Panc1 (cell line): ENCODE results near the gene PTPMT1. TPM values are rescaled to one million over a fixed set of nuclear protein-coding genes. Genes with fewer than 3 reads are reported as not detected.

ENCODE experiments used
- ATAC-seq: fragments of 200-7000 bp; cut with Tn5 transposase; 2 replicates; pipeline ENCODE4 v1.9.1; 2020; ENCODE audit warnings: mild to moderate bottlenecking, moderate library complexity
- BruUV-seq: library from RNA; stranded (reverse); fragments of 400-500 nt; replicated peaks from 2 replicates; lab custom pipeline; 2021; lab: Mats Ljungman, UMichigan
- CTCF ChIA-PET: fragments of 300-600 bp; sonication (Branson Sonifier 250); formaldehyde crosslinking; loops from one replicate; lab custom pipeline; 2022; ENCODE audit warnings: antibody characterized with exemption; lab: Charles Lee
- POLR2A ChIA-PET: fragments of 300-600 bp; sonication (Branson Sonifier 250); formaldehyde crosslinking; loops from one replicate; lab custom pipeline; 2022; ENCODE audit warnings: antibody characterized with exemption; lab: Charles Lee
- DNase-seq: peaks from one replicate; pipeline ENCODE4 v3.0.0-alpha.2; 2010; ENCODE audit warnings: low read depth, low spot score
- H3K27ac ChIP-seq: 2 replicates; pipeline ENCODE4 v1.5.1; 2011; ENCODE audit warnings: mild to moderate bottlenecking, low read length, inconsistent platforms
- H3K27me3 ChIP-seq: fragments of 200-500 bp; sonication (Bioruptor generic); 2 replicates; pipeline ENCODE4 v1.6.0; 2014; ENCODE audit warnings: low read length, inconsistent platforms; ENCODE audit not compliant: control insufficient read depth, insufficient read depth
- H3K36me3 ChIP-seq: fragments of 200-500 bp; sonication (Bioruptor generic); 2 replicates; pipeline ENCODE4 v1.5.1; 2014; ENCODE audit warnings: inconsistent platforms, mild to moderate bottlenecking, low read length, moderate library complexity; ENCODE audit not compliant: control insufficient read depth, insufficient read depth
- H3K4me1 ChIP-seq: 2 replicates; pipeline ENCODE4 v1.5.1; 2011; ENCODE audit warnings: inconsistent platforms, mild to moderate bottlenecking, low read length, moderate library complexity; ENCODE audit not compliant: control insufficient read depth, insufficient read depth
- H3K4me3 ChIP-seq, 2 experiments: 2 replicates each; pipeline ENCODE4 v1.5.1; 2011 to 2012; ENCODE audit warnings: low read depth in 2 of 2, low read length in 2 of 2, mild to moderate bottlenecking in 2 of 2, inconsistent platforms in 1 of 2, moderate library complexity in 1 of 2
- H3K9me3 ChIP-seq: fragments of 200-500 bp; sonication (Bioruptor generic); 2 replicates; pipeline ENCODE4 v1.5.1; 2014; ENCODE audit warnings: low read depth, mild to moderate bottlenecking, inconsistent platforms, low read length, moderate library complexity; ENCODE audit not compliant: control insufficient read depth, insufficient read depth
- CTCF ChIP-seq: fragments of 450-650 bp; IDR thresholded peaks from 2 replicates; pipeline ENCODE4 v1.5.1; 2017; ENCODE audit warnings: mild to moderate bottlenecking
- POLR2AphosphoS5 ChIP-seq: IDR thresholded peaks from 2 replicates; pipeline ENCODE4 v1.6.1; 2012; ENCODE audit warnings: mild to moderate bottlenecking, low read depth, low read length, moderate library complexity
- REST ChIP-seq, 2 experiments: IDR thresholded peaks; 2 replicates each; pipeline ENCODE4 v1.6.1; 2011 to 2012; ENCODE audit warnings: low read depth in 2 of 2, control low read depth in 1 of 2, low read length in 1 of 2, mild to moderate bottlenecking in 1 of 2, moderate library complexity in 1 of 2; ENCODE audit not compliant: insufficient read depth in 1 of 2
- SIN3A ChIP-seq: IDR thresholded peaks from 2 replicates; pipeline ENCODE4 v1.6.1; 2012; ENCODE audit warnings: low read depth, mild to moderate bottlenecking, low read length, moderate library complexity, borderline replicate concordance; ENCODE audit not compliant: insufficient read depth
- TCF7L2 ChIP-seq: IDR thresholded peaks from 2 replicates; pipeline ENCODE4 v1.6.1; 2011; ENCODE audit warnings: mild to moderate bottlenecking, low read depth, low read length, inconsistent platforms
- in situ Hi-C: cut with HindIII; loops from 2 replicates; pipeline ENCODE4 v1.10.0; 2016; ENCODE audit warnings: low sequenced_read_pairs, low pct_unique_long_range_greater_than_20kb
- intact Hi-C: fragments of 100-400 bp; cut with micrococcal nuclease; formaldehyde crosslinking; loops from one replicate; pipeline ENCODE4 v1.10.0; 2022; ENCODE audit not compliant: unreplicated experiment
- total RNA-seq: library from RNA; stranded (reverse); gene quantifications from one replicate; pipeline ENCODE4 v1.2.1, GENCODE V29; 2021; ENCODE audit not compliant: unreplicated experiment

PTPMT1 gene
- total RNA-seq, 1 experiment from 2014 or later = 81.0 TPM

- in situ Hi-C loops = no loop called here
- H3K27me3 ChIP-seq = no peaks in the 10 kb centered on the region
- H3K27ac ChIP-seq = peak overlapping the region; percentile 98
- ChIA-PET POLR2A (interaction anchor here (0.7 to 1.2 kb wide), 4 partner anchors 17 to 1618 kb away, joined by 6 to 13 read pairs (median 9); partner anchors contain the start of genes KBTBD4 and NDUFS3), CTCF (interaction anchor here (0.7 kb wide), 2 partner anchors 30 to 170 kb away, joined by 8 to 11 read pairs; no protein-coding TSS in a partner anchor)
- H3K4me1 ChIP-seq = peaks cover 19% of the 10 kb centered on the region
- peak overlapping the region; percentile 75 to 97 for H3K4me3 ChIP-seq
- ATAC-seq (peak; percentile 31), DNase-seq (no peak)
- BruUV-seq = no TSS peak
- TF ChIP-seq CTCF (no peak), TCF7L2 (0 out of 2 replicates have a peak, but pooled peaks have one; percentile 12)
- H3K36me3 ChIP-seq = peaks cover 15% of the 10 kb centered on the region
- intact Hi-C loops = no loop called here
- H3K9me3 ChIP-seq = no peaks in the 10 kb centered on the region
Observed at GRCh38 chr11:47552056-47552565, 13.3 kb upstream of the PTPMT1 start.

GRCh38 chr11:47552566-47553405 is 12.6 kb upstream of the PTPMT1 start, which contains the start of gene CELF1:
Gene CELF1 (minus strand): TSS chr11:47553132. CDS start chr11:47499523, 53,609 bp downstream.
- no TSS peak for BruUV-seq
- TF ChIP-seq POLR2AphosphoS5 (peak; percentile 89), CTCF (peak; percentile 99), SIN3A (peak; percentile 41; the same call in 1 of the 2 replicates), REST (IDR thresholded peaks at IDR 0.05; ENCODE audit: insufficient read depth in 1 of 2, low read depth in 2 of 2, low read length in 1 of 2) (peak in 1 of 2 experiments; percentile 43; a peak in 1 of 4 replicates), TCF7L2 (no peak)
- in situ Hi-C loops = no loop called here
- ATAC-seq = peak; percentile 94
- peak within 1 kb of the TSS; percentile 75 to 97 for H3K4me3 ChIP-seq
- intact Hi-C loops = no loop called here
- ChIA-PET CTCF (interaction anchor here (0.6 to 0.7 kb wide), 4 partner anchors 31 to 590 kb away, joined by 3 to 8 read pairs (median 3); no protein-coding TSS in a partner anchor), POLR2A (interaction anchor here (0.6 to 0.7 kb wide), 2 partner anchors 60 to 72 kb away, joined by 6 to 7 read pairs; no protein-coding TSS in a partner anchor)
- DNase-seq = peak; percentile 57
- no peaks in the 10 kb centered on the region for H3K9me3 ChIP-seq
- peak within 1 kb of the TSS; percentile 98 for H3K27ac ChIP-seq
- no peaks in the 10 kb centered on the region for H3K27me3 ChIP-seq
- H3K4me1 ChIP-seq = peaks cover 19% of the 10 kb centered on the region
- peaks cover 15% of the 10 kb centered on the region for H3K36me3 ChIP-seq
